ENCODE results near the gene LPP.
A peak's percentile ranks its signal among the peaks of the same experiment; 100 is the strongest.

LPP gene

DNA sequence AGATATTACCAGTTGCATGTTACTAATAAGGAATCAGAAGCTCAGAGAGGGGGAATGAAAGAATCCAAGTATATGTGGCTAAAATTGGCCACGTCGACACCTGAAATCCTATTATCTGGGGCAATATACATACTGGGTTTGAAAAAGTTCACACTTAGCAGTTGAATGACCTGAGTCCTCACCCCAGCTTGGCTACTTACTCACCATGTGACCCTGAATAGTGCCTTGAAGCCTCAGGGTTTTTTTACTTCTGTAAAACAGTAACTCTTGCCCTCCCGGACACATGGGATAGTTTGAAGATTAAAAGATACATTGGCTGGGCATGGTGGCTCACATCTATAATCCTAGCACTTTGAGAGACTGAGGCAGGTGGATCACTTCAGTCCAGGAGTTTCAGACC lies 675.6 kb downstream of the LPP start:
- DNase-seq (ENCODE audit: low read depth in 2 of 2) = no peak

DNA sequence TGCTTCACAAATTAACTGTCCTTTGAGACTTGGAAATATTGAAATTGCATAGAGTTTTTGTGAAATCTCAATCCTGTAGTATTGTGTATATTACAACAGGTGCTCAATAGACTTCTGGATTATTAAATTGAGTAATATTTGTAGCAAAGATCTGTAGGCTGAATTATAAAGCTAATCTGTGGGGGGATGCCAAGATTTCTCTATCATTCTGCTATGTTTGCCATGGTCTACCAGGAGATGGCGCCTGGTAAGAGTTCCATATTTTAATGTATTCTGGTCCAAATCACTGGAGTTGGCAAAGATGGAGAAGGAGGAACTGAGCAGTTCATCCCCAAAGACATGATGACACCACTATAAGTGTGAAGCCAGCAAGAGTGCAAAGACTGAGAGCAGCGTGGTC lies 676.9 kb downstream of the LPP start:
- DNase-seq (ENCODE audit: low read depth in 2 of 2) = no peak

DNA sequence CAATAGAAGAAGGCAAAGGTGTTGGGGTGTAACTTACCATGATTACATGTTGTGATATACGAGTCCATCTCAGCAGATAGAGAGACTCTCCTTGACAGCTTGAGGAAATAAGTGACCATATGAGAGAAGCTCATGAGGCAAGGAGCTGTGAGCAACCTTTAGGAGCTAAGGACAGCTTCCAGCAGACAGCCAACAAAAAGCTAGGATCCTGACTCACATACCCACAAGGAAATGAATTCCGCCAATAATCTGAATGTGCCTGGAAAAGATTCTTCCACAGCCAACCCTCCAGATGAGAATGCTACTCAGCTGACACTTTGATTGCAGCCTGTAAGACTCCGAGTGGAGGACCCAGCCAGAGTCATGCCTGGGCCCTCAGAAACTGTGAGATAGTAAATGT lies 678.2 kb downstream of the LPP start:
- DNase-seq (ENCODE audit: low read depth in 2 of 2) = no peak

DNA sequence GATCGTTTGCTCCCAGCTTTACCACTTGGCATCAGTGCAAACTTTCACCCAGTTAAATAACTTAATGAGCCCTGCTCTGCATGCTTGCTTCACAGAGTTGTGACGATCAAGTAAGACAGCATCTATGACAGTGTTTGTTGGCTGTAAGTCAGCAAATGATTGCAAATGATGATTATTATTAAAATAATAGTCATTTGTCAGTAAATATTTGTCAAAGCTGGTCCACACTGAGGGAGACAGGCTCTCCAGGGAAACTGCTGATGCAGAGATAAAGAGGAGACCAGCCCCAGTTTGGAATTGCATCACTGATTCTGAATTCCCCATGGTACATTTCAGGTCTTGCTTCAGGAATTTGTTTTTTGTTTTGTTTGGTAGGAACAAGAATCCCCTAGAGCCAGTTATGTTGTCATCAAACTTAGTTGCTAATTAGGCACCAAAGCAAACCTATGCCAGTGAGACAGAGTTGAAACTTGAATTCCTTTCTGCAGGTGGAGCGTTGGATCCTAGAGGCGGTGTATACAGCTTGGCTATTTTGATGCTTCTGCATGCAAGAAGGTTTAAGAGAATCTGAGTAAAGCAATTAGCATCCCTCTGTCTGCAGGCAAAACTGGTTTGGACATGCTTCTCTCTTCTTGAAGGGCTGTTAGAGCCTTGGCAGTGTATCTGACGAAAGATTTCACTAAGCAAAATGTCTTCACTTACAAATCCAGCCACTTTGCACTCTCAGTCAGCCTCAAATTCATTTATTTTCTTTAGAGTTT lies 679.2 kb downstream of the LPP start:
- no peak for DNase-seq (ENCODE audit: low read depth in 2 of 2)

DNA sequence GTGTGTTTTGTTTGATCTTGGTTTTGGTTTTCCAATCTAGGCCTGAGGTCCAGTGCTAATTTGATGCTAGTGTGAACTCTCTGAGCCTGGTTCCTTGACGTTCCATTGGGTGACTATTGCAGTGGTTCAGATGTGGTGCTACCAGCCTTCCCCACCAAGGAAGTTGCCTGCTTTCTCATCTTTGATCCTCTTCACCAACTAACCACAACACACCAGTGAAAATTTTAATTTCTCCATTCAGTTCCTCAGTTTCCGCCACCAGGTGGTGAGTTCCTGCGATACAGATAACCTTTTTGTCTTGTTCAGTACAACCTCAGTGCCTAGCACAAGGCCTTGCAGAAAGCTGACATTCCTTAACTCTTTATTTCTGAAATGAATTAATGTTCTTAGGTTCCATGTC lies 680.4 kb downstream of the LPP start:
- no peak for DNase-seq (ENCODE audit: low read depth in 2 of 2)

DNA sequence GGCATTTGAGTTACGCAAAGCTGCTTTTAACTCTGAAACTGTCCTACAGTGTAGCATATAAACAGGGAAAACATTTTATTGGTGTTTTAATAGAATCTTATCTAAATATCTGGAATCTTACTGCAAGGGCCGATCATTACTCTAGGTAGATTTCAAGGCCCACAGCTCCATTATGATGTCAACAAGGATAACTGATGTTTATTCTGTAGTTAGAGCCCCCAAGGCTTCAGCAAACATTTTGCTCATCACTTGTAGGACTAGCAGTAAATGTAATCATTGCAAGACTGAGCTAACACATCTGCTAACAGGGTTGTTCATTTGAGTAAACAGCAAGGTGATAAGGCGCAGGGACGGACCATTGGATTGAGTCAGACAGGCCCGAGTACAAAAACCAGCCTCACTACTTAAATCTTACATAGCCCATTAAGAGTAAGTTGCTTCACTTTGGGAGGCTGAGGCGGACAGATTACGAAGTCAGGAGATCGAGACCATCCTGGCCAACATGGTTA lies 685.3 kb downstream of the LPP start:
- no peak for DNase-seq (ENCODE audit: low read depth in 2 of 2)

DNA sequence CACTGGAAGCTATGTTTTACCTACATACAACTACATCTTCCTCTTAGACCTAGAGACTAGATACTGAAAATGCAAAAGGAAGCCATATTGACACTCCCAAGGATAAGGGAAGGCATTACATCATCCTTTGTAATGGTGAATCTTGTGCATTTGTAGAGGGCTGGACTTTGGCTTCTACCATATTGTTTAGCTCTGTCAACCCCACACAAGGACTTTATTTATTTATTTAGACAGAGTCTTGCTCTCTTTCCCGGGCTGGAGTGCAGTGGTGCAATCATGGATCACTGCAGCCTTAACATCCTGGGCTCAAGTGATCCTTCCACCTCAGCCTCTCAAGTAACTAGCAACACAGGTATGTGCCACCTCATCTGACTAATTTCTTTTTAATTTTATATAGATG lies 686.3 kb downstream of the LPP start:
- DNase-seq (ENCODE audit: low read depth in 2 of 2) = no peak

DNA sequence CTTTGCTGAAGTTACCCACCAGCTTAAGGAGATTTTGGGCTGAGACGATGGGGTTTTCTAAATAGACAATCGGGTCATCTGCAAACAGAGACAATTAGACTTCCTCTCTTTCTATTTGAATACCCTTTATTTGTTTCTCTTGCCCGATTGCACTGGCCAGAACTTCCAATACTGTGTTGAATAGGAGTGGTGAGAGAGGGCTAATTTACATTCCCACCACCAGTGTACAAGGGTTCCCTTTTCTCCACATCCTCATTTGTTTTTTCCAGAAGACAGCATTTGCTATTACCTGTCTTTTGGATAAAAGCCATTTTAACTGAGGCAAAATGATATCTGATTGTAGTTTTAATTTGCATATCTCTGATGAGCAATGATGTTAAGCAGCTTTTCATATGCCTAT lies 687.9 kb downstream of the LPP start:
- no peak for DNase-seq (ENCODE audit: low read depth in 2 of 2)

DNA sequence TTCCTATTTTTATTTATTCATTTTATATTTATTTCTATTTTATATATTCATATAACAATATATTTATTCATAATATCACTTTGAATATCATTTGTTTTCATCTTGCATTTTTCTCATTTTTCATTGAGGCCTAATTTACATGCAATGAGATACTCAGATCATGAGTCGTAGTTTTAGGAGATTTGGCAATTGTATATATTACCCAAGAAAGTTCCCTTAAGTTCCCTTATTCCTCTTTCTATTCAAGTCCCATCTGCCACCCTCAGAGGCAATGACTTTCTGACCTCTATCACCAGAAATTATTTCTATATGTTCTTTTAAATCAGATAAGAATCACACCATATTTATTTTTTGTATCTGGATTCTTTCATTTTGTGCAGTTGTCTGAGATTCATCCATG lies 688.7 kb downstream of the LPP start:
- peak; percentile 40 for DNase-seq (ENCODE audit: low read depth in 2 of 2)

DNA sequence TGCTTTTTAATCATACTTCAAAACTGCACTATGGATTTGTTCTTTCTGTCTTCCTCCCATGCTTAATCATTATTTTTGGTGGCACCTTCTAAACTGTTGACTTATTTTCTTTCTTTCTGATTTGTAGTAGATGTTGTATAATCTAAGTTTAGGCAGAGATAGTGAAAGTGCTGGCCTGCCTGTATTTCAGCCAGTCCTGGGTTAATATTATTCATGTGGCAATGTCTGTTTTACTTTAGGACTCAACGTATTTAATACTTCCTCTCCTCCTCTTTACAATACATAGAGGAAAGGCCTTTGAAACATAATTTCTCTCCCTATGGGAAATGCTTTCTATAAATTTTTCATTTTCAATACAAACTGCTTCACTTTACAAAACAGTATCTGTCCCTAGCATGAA lies 690.1 kb downstream of the LPP start:
- DNase-seq (ENCODE audit: low read depth in 2 of 2) = no peak

DNA sequence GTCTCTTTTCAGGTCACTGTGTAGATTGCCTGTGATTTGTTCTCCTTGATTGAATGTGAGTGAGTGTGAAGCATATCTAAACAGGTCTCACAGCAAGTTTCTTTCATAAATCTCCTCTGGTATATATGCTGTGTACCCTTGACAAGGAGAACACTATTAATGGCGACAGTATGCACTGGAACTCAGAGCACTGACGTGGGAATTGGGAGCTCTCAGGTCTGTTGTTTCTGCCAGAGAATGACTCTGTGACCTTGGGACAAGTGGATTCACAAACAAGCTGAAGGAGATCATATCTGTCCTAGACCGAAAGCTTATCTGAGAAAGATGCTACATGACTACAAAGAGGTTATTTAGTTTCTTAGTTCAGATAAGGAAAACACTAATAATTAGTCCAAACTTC lies 691.6 kb downstream of the LPP start:
- no peak for DNase-seq (ENCODE audit: low read depth in 2 of 2)

DNA sequence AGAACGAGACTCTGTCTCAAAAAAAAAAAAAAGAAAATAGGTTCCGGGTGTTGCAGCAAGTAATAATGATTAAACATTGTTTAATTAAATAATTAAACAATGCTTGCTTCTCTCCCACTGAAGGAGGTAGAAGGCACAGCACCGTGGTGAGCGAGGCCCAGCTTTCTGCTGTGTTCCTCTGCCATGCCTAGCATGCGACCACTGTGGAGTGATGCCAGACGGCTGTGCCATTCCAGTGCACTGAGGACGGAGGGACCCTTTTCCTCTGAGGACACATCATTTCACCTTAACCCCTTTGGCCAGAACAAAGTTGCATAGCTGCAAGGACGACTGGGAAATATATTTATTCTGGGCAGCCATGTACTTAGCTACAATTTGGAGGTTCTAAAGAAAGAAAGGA lies 695.0 kb downstream of the LPP start:
- DNase-seq (ENCODE audit: low read depth in 2 of 2) = no peak

DNA sequence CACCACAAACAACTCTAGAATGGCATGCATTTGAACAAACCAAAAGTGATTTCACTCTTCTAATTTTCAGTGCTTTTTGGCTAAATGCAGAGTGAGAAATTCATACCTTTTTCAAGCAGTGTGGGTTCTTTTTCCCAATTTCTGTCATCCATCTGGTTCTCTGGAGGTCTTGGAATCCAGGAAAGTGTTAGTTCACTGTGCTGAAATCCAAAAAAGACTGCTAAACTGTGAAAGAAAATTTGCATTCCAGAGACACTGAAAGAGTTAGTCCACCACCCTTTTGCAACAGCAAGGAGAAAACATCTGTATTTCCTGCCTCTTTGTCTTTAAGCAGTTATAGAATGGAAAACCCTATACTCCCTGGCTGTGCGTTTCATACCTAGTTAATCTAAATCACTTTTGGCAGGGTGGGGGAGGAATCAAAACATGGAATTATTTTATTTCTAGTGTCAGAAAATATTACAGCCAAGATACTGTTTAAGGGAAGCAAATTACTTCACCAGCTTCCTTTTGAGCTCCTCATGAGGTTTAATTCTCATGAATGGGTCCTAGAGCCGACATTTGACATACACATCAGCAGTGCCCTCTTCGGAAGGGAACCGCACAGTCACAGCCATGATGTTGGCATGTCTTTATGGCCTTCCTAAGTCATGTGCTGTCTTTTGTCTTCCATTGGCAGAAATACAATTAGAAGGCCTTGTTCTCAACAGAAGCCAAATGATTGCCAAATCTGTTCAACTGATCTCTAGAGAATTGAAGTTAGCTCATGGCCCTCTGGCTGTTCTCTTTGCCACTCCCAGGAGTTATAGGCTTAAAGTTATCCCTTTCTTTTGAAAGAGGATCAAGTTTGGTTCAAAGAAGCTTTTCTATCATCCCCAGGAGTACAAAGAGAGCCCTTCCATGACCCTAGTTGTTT lies 700.2 kb downstream of the LPP start:
- DNase-seq (ENCODE audit: low read depth in 2 of 2) = peak; percentile 58 to 66

DNA sequence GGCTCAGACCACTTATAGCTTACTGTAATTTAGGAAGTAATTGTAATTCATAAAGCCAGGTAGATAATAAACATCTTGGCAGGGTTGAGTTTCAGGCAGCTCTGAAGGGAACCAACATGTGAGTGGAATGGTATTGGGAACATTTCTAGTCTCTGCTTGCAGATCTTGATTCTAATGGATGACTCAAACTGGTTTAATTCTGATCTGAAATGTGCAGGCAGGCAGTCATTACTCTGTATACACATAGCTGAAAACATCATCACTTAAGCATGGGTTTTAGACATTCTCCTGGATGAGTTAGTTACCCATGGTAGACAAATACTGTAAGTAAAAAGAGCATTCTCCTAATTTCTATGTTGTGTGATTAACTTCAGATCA lies 700.8 kb downstream of the LPP start:
- DNase-seq (ENCODE audit: low read depth in 2 of 2) = no peak

DNA sequence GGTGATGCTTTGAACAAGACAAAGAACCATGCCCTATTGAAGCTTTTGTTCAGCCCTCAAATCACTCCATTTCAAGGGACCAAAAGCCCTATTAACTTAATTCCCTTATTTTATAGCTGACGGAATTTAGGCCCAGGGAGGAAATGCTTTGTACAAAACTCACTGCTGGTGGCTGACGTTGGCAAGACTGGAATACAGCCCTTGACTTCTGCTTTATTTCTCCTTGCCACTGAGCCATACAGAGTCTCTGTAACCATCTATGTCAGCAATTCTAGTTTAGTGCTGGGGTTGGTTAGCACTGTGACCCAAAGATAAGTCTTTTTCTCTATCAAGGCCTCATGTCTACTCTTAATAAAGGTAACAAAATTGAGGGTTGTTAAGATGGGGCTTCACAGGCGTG lies 701.7 kb downstream of the LPP start:
- DNase-seq (ENCODE audit: low read depth in 2 of 2) = no peak

DNA sequence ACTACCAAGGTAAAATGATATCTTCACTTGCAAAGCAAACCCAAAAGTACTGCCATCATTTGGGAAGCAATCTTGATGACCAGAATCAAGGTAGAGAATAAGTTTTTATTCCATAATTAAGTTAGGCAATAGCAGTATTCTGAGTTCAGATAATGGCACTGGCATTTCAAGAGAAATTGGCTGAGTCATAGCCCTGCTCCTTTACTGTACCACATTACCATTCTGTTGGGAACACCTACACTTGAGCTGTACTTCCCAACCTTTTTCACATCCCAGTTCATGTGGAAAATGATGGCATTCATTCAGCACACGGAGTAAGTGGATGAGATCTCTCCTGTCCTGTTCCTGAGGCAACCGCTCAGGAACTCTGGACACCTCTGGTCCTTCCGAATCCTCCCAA lies 706.2 kb downstream of the LPP start:
- DNase-seq (ENCODE audit: low read depth in 2 of 2) = no peak

DNA sequence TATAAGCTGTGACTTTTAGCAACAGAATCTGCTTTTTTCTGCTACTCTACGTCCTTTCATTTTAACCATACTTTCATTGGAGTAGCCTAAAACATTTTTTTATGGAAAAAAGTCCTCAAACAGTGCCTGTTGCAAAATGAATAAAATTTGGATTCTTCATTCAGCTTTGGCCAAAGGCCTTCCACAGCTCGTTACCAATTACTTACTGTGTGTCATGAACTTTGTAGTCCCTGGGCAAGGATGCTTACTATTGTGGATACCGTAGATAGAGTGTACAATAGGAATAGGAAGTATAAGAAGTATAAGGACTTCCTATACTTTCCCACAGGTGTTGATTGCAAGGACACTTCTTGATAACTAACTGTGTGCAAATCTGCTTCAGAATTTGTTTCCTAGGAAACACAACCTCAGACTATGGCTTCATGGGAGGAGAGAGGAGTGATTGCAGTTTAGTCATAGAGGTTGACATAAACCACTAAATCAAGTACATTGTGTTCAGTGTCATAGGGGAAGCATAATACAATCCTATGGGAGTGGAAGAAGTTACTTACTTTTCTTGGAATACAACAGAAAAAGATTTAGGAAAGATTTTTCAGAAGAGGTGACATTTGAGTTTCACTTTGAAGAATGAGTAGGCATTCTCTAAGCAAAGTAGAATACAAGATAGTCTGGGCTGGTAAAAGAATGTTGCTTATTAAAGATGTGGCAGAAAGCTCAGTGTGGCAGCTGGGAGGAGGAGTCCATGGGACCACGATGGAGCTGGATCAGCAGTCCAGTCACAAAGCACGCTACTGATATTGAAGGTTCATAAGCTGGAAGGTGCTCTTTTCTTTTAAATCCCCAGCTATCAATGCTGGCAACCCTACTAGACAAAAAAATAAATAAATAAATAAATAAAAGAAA lies 708.1 kb downstream of the LPP start:
- DNase-seq (ENCODE audit: low read depth in 2 of 2) = no peak

DNA sequence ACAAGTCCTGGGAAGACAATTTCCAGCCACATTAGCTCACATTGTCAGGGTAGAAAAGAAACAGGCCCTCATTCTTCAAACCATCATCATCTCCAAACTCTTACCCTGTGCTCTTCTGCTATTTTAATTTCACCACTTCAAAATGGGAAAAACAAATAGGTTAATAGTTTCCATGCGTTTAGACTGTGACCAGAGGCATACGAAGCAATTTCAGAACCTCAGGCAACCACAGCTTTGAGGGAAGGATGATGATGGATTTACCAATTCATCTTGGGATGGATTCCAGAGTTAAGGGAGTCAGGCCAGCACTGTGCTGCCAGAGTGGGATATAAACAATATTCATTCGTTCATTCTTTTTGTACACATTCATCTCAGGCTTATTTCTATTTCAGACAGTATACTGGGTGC lies 710.0 kb downstream of the LPP start:
- DNase-seq (ENCODE audit: low read depth in 2 of 2) = peak; percentile 96

DNA sequence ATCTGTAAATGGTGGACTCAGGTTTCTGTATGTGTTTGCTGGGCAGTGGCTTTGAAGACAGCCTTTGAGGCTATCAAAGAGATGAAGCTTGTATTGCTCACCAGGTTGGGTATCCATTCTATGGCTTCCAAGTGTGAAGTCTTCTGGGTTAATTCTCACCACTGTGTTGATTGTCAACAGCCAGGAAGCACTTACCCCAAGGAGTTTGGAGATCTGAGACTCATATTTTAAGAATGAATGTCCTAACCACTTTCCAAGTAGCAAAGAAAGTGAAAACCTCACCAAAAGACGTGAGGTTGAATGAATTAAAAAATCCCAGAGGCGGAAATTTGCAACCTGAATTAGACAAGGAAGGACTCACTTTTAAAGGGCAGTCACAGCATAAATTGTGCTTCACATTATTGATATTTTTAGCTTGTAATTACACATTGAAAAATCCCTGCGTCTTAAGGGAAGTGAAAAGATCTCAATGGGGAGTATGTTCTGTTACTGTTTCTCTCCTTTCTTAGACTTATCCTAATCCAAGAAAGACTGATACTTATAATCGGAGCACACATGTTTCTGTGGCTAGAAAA lies 713.8 kb downstream of the LPP start:
- no peak for DNase-seq (ENCODE audit: low read depth in 2 of 2)

DNA sequence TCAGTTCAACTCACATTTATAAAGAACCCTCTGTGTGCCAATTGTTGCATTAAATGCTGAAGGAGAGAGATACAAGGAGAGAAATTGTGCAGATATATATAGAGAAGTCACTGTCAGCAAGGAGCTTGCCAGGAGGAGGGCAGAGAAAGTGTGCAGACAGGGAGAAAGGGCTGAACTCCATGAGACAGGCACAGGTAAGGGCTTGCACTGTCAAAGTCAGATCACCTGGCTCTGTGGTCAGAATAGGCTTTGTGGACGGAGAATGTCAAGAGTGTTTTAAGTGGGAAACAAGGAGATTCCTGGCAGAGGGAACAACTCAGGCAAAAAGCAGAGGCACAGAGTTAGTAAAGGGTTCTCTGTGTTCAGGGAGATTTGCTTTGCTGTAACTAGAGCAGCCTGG lies 714.8 kb downstream of the LPP start:
- no peak for DNase-seq (ENCODE audit: low read depth in 2 of 2)

DNA sequence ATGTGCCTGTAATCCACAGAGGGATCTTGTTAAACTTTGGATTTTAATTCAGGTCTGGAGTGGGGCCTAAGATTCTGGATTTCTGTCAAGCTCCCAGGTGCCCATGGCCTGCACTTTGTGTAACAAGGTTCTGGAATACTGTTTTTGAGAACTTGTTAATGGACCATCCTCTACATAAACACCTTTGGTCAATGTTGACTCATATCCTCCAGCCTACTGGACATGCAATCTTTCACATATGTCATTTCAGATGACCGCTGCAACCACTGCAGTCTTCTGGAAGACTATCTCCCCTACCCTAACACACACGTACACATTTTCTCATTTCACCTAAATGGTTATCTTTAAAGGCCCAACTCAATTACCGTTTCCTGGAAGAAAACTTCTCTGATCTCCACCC lies 715.7 kb downstream of the LPP start:
- DNase-seq (ENCODE audit: low read depth in 2 of 2) = no peak

DNA sequence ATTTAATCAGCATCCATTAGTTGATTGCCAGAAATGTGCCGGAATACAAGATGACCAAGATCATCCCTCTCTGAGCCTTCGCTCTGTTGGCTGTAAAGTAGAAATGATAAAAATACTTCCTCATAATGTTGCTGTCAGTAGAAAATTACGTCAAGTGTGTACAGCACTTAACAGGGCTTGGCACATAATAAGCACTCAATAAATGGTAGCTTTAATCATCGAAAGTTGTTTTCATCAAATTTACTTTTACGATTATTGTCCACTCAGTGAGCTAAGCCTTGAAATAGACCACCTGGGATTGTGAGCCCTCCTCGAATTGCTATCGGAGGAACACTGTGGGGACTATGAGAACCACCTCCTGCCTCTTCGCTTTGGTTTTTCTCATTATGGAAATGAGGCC lies 716.5 kb downstream of the LPP start:
- DNase-seq (ENCODE audit: low read depth in 2 of 2) = no peak
